Transverse colon (tissue), 3 donors: ENCODE data around the gene FGF1.

Source experiments
- CTCF ChIP-seq, 5 experiments: fragments of 200-600 bp in 3 of 5; fragments of 450-650 bp in 2 of 5; sonication (generic) in 3 of 5; IDR thresholded peaks; 1 replicate in 2 of 5; 2 replicates in 3 of 5; pipeline ENCODE4 v1.5.1; 2016 to 2017; ENCODE audit warnings: antibody characterized with exemption in 5 of 5, inconsistent platforms in 3 of 5, mild to moderate bottlenecking in 2 of 5, moderate library complexity in 1 of 5
- POLR2A ChIP-seq: fragments of 450-650 bp; IDR thresholded peaks from one replicate; pipeline ENCODE4 v1.6.1; 2016; ENCODE audit warnings: antibody characterized with exemption, mild to moderate bottlenecking, moderate library complexity

- TF ChIP-seq CTCF (IDR thresholded peaks at IDR 0.05) (no peak), POLR2A (no peak)
Observed at GRCh38 chr5:142653321-142653720, 32.6 kb downstream of the FGF1 start.
